Measurements from ENCODE around the gene EPRS1. TPM values are rescaled to one million over a fixed set of nuclear protein-coding genes. Genes with fewer than 3 reads are reported as not detected.

EPRS1 gene
- polyA plus RNA-seq, 12 donors, result 45.5 to 118 (median 102) TPM; not detected in 1

Other genes with a start within 250 kb of the EPRS1 start
- 1 to 10 TPM in 1 of 12 donors, under 1 TPM in 10, not detected in 1; 0.07 to 3.9 (median 0.24) TPM for gene SLC30A10, start 117.9 kb downstream of the EPRS1 start, polyA plus RNA-seq (ENCODE audit: insufficient read length in 12 of 12)
- gene BPNT1, start 43.3 kb upstream of the EPRS1 start, polyA plus RNA-seq (ENCODE audit: insufficient read length in 12 of 12), result 10 to 100 TPM in 11 of 12 donors, not detected in 1; 17.0 to 31.6 (median 24.6) TPM
- gene IARS2, start 47.6 kb upstream of the EPRS1 start, polyA plus RNA-seq (ENCODE audit: insufficient read length in 12 of 12), result 10 to 100 TPM in 11 of 12 donors, not detected in 1; 45.1 to 61.4 (median 56.6) TPM
- 10 to 100 TPM in 11 of 12 donors, not detected in 1; 14.9 to 28.2 (median 25.1) TPM for gene RAB3GAP2, start 225.9 kb upstream of the EPRS1 start, polyA plus RNA-seq (ENCODE audit: insufficient read length in 12 of 12)

All from muscle of arm (tissue), 12 donors.